Thyroid gland (tissue), 4 donors: ENCODE results near the gene PIM3.

Experiments used
- POLR2A ChIP-seq, 2 donors: fragments of 450-650 bp; IDR thresholded peaks; one replicate each; pipeline ENCODE4 v1.6.1; 2017; ENCODE audit warnings: antibody characterized with exemption in 2 of 2, mild to moderate bottlenecking in 2 of 2, moderate library complexity in 1 of 2
- TF ChIP-seq, protein P1 (sequence below), 6 experiments: fragments of 200-600 bp in 3 of 6; fragments of 450-650 bp in 3 of 6; sonication (generic) in 3 of 6; IDR thresholded peaks; one replicate each; pipeline ENCODE4 v1.5.1; 2016 to 2019; ENCODE audit warnings: antibody characterized with exemption in 6 of 6, mild to moderate bottlenecking in 2 of 6, inconsistent platforms in 1 of 6, moderate library complexity in 1 of 6

DNA sequence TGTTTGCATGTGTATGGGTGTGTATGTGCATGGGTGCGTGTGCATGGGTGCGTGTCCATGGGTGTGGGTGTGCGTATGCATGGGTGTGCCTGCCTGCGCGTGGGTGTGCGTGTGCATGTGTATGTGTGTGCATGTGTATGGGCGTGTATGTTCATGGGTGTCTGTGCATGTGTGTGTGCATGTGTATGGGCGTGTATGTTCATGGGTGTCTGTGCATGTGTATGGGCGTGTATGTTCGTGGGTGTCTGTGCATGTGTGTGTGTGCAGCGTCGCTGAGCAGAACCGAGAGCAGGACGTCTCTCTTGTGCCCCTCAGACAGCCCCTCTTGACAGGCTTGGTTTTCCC is 38.1 kb downstream of the PIM3 start:
- TF ChIP-seq POLR2A (IDR thresholded peaks at IDR 0.05): no peak
- TF ChIP-seq, protein P1, sequence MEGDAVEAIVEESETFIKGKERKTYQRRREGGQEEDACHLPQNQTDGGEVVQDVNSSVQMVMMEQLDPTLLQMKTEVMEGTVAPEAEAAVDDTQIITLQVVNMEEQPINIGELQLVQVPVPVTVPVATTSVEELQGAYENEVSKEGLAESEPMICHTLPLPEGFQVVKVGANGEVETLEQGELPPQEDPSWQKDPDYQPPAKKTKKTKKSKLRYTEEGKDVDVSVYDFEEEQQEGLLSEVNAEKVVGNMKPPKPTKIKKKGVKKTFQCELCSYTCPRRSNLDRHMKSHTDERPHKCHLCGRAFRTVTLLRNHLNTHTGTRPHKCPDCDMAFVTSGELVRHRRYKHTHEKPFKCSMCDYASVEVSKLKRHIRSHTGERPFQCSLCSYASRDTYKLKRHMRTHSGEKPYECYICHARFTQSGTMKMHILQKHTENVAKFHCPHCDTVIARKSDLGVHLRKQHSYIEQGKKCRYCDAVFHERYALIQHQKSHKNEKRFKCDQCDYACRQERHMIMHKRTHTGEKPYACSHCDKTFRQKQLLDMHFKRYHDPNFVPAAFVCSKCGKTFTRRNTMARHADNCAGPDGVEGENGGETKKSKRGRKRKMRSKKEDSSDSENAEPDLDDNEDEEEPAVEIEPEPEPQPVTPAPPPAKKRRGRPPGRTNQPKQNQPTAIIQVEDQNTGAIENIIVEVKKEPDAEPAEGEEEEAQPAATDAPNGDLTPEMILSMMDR (IDR thresholded peaks at IDR 0.05): no peak
